ENCODE data around the gene AK8. TPM values are rescaled to one million over a fixed set of nuclear protein-coding genes. Genes with fewer than 3 reads are reported as not detected.

Gene AK8
- polyA plus RNA-seq, 1 experiment = 0.53 TPM

GRCh38 chr9:132757016-132757415 is 121.1 kb downstream of the AK8 start:
- Histone ChIP-seq H3K4me3 (ENCODE audit: low read depth, low read length) (no peak overlapping the region), H3K36me3 (ENCODE audit: control insufficient read depth, insufficient read depth, low read length) (no peaks in the 10 kb centered on the region), H3K27me3 (ENCODE audit: control insufficient read depth, insufficient read depth, low read length) (peaks cover 7% of the 10 kb centered on the region; the same call in 1 of the 2 replicates)
- DNase-seq (ENCODE audit: low read depth) = no peak
- POLR2A ChIA-PET = no interaction called here
- TF ChIP-seq, protein P1, sequence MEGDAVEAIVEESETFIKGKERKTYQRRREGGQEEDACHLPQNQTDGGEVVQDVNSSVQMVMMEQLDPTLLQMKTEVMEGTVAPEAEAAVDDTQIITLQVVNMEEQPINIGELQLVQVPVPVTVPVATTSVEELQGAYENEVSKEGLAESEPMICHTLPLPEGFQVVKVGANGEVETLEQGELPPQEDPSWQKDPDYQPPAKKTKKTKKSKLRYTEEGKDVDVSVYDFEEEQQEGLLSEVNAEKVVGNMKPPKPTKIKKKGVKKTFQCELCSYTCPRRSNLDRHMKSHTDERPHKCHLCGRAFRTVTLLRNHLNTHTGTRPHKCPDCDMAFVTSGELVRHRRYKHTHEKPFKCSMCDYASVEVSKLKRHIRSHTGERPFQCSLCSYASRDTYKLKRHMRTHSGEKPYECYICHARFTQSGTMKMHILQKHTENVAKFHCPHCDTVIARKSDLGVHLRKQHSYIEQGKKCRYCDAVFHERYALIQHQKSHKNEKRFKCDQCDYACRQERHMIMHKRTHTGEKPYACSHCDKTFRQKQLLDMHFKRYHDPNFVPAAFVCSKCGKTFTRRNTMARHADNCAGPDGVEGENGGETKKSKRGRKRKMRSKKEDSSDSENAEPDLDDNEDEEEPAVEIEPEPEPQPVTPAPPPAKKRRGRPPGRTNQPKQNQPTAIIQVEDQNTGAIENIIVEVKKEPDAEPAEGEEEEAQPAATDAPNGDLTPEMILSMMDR (IDR thresholded peaks at IDR 0.05; ENCODE audit: insufficient read depth, low read depth, low read length) = no peak
- CTCF ChIA-PET = no interaction called here

GRCh38 chr9:132756214-132756845 is 121.8 kb downstream of the AK8 start:
- POLR2A ChIA-PET = no interaction called here
- H3K27me3 ChIP-seq (ENCODE audit: control insufficient read depth, insufficient read depth, low read length) = peaks cover 7% of the 10 kb centered on the region; the same call in 1 of the 2 replicates
- TF ChIP-seq, protein P1 (IDR thresholded peaks at IDR 0.05; ENCODE audit: insufficient read depth, low read depth, low read length) = no peak
- CTCF ChIA-PET = interaction anchor here (0.7 to 1.0 kb wide), 2 partner anchors 13 to 22 kb away, joined by 3 to 5 read pairs; no protein-coding TSS in a partner anchor
- H3K36me3 ChIP-seq (ENCODE audit: control insufficient read depth, insufficient read depth, low read length) = no peaks in the 10 kb centered on the region
- DNase-seq (ENCODE audit: low read depth) = no peak
- H3K4me3 ChIP-seq (ENCODE audit: low read depth, low read length) = no peak overlapping the region

GRCh38 chr9:132755096-132755495 is 123.0 kb downstream of the AK8 start:
- no peak overlapping the region for H3K4me3 ChIP-seq (ENCODE audit: low read depth, low read length)
- DNase-seq (ENCODE audit: low read depth) = no peak
- no peaks in the 10 kb centered on the region for H3K36me3 ChIP-seq (ENCODE audit: control insufficient read depth, insufficient read depth, low read length)
- CTCF ChIA-PET = interaction anchor here (1.0 kb wide), 1 partner anchor 23 kb away, joined by 3 read pairs; no protein-coding TSS in a partner anchor
- TF ChIP-seq, protein P1 (IDR thresholded peaks at IDR 0.05; ENCODE audit: insufficient read depth, low read depth, low read length) = no peak
- H3K27me3 ChIP-seq (ENCODE audit: control insufficient read depth, insufficient read depth, low read length) = peaks cover 3% of the 10 kb centered on the region; the same call in 1 of the 2 replicates
- POLR2A ChIA-PET = no interaction called here

DNA sequence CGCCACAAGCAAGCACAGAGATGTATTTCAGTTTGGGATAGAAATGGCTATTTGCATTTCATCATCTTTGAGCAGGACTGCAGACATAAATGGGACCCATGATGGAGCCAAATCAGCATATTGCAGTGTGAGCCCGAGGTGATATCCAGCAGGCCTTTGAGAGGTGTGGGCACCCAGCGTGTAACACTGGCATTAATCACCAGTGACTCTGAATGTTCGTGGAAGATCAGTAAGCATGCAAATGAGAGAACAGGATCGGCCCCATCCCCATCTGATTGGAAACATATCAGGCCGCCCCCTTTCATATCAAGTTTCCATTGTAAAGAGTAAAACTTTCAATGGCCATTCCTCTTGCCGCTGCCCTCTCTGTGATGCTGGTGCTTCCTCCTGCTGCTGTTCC is 123.8 kb downstream of the AK8 start:
- peaks cover 2% of the 10 kb centered on the region; the same call in 1 of the 2 replicates for H3K27me3 ChIP-seq (ENCODE audit: control insufficient read depth, insufficient read depth, low read length)
- ChIA-PET CTCF (no interaction called here), POLR2A (no interaction called here)
- no peak for DNase-seq (ENCODE audit: low read depth)
- H3K36me3 ChIP-seq (ENCODE audit: control insufficient read depth, insufficient read depth, low read length) = no peaks in the 10 kb centered on the region
- TF ChIP-seq, protein P1 (IDR thresholded peaks at IDR 0.05; ENCODE audit: insufficient read depth, low read depth, low read length) = no peak
- H3K4me3 ChIP-seq (ENCODE audit: low read depth, low read length) = no peak overlapping the region

DNA sequence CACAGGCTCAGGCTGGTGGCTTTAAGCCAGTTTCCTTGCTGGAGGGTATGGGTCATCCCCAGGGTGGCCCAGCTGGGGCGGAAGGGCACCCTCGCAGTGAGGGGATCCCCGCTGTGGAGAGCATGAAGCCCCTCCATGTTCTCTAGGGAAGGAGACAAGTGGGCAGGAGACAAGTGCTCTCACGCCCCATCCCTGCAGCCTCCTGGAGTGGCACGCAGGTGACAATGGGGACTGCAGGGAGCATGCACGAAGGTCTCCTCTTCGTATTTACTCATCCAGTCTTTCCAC is 124.5 kb downstream of the AK8 start:
- ChIA-PET CTCF (no interaction called here), POLR2A (no interaction called here)
- H3K27me3 ChIP-seq (ENCODE audit: control insufficient read depth, insufficient read depth, low read length) = peaks cover 2% of the 10 kb centered on the region; the same call in 1 of the 2 replicates
- DNase-seq (ENCODE audit: low read depth) = no peak
- H3K4me3 ChIP-seq (ENCODE audit: low read depth, low read length) = no peak overlapping the region
- no peaks in the 10 kb centered on the region for H3K36me3 ChIP-seq (ENCODE audit: control insufficient read depth, insufficient read depth, low read length)
- TF ChIP-seq, protein P1 (IDR thresholded peaks at IDR 0.05; ENCODE audit: insufficient read depth, low read depth, low read length) = no peak
